Measurements from ENCODE around the gene GLYATL1. TPM values are rescaled to one million over a fixed set of nuclear protein-coding genes. Genes with fewer than 3 reads are reported as not detected.
A peak's percentile ranks its signal among the peaks of the same experiment; 100 is the strongest.

GLYATL1 gene
- total RNA-seq, 1 experiment from 2014 or later: not detected

GRCh38 chr11:58926251-58926650, 13.0 kb upstream of the GLYATL1 start:
- DNase-seq (ENCODE audit: low spot score): no peak

DNA sequence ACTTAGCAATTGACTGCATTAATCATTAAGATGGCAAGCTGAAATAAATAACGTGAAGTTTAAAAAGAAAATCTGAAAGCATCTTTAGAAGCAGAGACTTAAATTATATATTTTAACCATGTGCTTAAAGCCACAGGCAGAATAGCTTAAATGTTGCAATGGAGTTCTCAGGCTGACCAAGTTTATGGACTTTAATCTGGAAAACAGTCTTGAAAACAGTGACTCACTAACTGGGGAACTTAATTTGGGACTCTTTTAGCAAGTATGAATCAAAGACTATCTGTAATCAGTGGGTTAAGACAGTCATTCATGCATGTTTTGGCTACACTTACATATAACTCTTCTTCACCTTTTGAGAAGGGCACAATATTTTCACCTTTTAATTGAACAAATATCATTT, 12.6 kb upstream of the GLYATL1 start:
- DNase-seq (ENCODE audit: low spot score): no peak

- peak; percentile 12 for DNase-seq (ENCODE audit: low spot score)
Measured at GRCh38 chr11:58927393-58928106, 11.7 kb upstream of the GLYATL1 start.

- no peak for DNase-seq (ENCODE audit: low spot score)
Measured at GRCh38 chr11:58928107-58928499, 11.2 kb upstream of the GLYATL1 start.

DNA sequence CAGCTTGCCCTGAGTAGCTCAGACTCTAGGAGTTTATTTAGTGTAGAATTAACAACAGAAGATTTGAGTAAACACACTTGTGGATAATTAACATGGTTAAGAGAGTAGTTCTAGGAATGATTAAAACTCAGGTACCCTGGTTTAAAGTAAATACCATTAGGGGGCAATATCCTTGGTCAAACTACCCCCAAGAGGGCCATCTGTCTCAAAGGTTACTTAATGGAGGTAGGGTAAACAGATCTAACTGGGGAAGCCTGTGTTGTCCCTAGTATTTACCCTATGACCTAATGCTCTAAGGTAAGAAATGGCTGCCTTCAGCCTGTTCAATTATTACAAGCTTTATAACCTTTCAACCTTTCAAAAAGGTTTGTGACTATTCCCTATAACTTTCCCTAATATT, 10.6 kb upstream of the GLYATL1 start:
- no peak for DNase-seq (ENCODE audit: low spot score)

- no peak for DNase-seq (ENCODE audit: low spot score)
Measured at GRCh38 chr11:58930926-58931325, 8.4 kb upstream of the GLYATL1 start.

- DNase-seq (ENCODE audit: low spot score): no peak
Measured at GRCh38 chr11:58933661-58934060, 5.6 kb upstream of the GLYATL1 start.

GRCh38 chr11:58934945-58935513, 4.3 kb upstream of the GLYATL1 start:
- DNase-seq (ENCODE audit: low spot score): no peak

DNA sequence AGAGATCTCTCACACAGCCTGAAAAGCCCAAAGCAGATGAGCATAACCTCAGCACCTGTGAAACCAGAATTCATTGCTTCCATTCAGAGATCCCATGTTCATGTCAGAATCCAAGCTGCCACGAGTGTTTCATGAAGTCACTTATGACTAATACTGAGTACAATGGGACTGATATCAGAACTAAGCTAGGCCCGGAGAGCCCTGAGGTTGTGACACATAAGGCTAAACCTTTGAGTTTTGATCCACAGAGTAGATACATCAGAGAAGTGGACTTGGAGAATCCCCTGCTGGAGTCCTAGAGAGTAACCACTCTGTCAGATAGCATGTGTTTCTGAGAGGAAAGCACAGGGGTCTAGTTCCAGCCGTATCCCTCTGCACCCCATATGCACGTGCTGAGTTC, 890 bp upstream of the GLYATL1 start:
- no peak for DNase-seq (ENCODE audit: low spot score)

- DNase-seq (ENCODE audit: low spot score): no peak
Measured at GRCh38 chr11:58940028-58940427, 740 bp downstream of the GLYATL1 start.

DNA sequence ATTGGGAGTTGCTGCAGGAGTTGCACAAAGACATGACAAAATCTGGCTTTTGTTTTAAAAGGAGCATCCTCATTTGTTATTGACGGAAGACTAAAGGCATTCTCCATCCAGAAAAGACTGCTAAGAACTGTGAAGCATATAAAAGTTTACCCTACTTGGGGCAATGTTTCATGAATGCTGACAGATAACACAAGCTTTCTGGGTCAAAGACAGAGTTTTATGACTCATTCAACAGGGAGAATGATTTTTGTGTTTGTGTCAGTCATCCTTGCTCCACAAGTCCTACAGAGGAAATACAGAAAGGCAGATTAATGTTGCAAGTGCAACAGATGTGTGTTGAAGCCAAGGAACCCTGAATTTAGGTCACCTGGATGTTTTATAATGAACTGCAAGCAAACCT, 2.5 kb downstream of the GLYATL1 start:
- no peak for DNase-seq (ENCODE audit: low spot score)

GRCh38 chr11:58945663-58946062, 6.4 kb downstream of the GLYATL1 start:
- DNase-seq (ENCODE audit: low spot score): no peak

GRCh38 chr11:58949184-58949583, 9.9 kb downstream of the GLYATL1 start:
- DNase-seq (ENCODE audit: low spot score): no peak

- DNase-seq (ENCODE audit: low spot score): no peak
Measured at GRCh38 chr11:58957922-58958321, 18.6 kb downstream of the GLYATL1 start.

GRCh38 chr11:58958500-58958899, 19.2 kb downstream of the GLYATL1 start:
- peak; percentile 53 for DNase-seq (ENCODE audit: low spot score)

- DNase-seq (ENCODE audit: low spot score): no peak
Measured at GRCh38 chr11:58963551-58964104, 24.3 kb downstream of the GLYATL1 start.

DNA sequence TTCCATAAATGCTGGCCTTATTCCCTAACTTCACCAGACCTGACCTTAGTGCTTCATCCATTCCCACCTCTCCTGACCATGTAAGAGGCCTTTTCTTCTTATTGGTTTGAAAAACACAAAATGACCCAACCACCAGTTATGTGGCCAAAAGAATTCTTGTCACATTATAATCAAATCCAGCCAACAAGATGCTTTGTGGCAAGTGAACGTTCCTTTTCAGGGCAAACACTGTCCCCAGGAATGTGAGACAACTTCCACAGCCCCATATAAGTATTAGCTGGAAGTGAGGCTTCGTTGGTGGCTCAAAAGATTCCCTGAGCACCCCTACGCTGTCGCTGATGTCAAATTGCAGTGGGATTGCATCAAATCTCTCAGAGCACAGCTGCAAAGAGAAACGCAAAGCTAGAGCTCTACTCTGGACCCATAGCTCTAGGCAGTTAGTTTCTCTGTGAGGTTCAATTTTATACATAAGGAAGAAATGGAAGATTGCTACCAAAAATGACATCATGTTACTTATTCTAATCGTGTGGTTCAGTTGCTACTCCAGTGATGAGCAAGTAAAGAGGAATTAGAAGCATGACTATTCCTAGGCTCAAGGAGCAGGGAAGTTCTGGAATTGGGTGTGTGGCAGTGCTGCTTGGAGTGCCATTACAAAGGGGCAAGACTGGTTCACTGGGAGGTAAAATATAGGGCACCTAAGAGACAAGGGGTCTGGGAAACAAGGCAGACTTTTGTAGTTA, 26.1 kb downstream of the GLYATL1 start:
- DNase-seq (ENCODE audit: low spot score): no peak

GRCh38 chr11:58968251-58968711, 29.0 kb downstream of the GLYATL1 start:
- DNase-seq (ENCODE audit: low spot score): no peak

GRCh38 chr11:58977470-58977869, 38.2 kb downstream of the GLYATL1 start:
- DNase-seq (ENCODE audit: low spot score): no peak

DNA sequence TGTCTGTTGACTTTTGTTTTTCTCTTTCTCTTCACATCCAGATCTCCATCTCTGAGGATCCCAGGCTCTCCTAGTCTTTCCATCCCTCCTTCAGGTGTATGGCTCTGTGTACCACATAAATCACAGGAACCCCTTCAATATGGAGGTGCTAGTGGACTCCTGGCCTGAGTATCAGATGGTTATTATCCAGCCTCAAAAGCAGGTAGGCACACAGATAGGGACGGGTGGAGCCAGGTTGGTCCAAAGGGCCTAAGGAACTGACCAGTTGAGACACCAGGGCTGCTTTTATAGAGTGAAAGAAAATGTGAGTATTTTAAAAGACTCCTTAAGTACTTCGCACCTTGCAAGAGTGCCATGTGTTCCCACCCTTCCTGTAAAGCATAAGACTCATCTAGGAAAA, 39.9 kb downstream of the GLYATL1 start:
- DNase-seq (ENCODE audit: low spot score): no peak

DNA sequence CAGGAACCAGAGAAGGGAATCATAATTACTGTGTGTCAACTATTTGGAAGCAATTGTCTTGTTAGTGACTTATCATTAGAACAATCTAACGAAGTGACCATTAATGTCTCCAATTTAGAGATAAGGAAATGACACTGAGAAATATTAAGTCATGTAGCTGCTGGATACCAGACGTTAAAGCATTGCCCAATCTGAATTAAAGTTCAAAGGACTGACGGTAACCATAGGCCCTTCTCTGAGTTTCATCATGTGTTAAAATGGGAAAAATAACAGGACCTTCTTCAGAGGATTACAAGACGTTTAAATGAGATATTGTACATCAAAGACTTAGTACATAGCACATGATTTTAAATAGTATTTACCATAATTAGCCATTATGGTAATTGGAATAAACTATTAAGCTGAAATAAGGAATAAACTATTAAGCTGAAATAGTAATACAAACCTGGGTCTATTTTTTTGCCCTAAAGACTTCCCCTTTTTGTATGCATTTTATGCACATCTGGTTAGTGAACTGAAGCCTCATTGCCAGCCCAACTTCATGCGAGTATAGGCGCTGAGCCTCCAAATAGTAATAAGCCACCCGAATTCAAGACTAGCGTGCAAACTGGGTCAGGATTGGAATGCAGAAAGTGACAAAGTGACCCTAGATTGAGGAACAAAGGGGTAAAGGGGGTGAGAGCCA, 41.0 kb downstream of the GLYATL1 start:
- DNase-seq (ENCODE audit: low spot score): no peak

DNA sequence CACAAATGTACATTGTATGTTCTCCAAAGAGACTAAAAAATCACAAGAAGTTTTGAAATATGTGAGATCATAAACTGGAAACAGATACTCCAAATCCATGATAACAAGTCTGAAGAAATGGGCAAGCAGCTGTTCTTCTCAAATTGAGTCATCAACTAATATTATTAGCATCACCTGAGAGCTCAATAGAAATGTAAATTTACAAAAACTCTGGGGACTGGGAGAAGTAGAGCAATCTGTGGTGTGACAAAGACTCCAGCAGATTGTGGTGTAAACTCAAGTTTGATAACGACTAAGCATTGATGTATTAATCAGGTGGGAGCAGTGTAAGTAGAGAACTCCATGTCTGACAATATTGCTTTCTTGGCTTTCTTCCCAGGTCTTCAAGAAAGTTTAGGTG, 53.2 kb downstream of the GLYATL1 start:
- no peak for DNase-seq (ENCODE audit: low spot score)

Data from HT-29 (cell line).